Breast epithelium (tissue), 3 donors: Measurements from ENCODE around the gene TLE2.

ENCODE experiments used
- CTCF ChIP-seq, 3 donors: fragments of 450-650 bp; IDR thresholded peaks; one replicate each; pipeline ENCODE4 v1.5.1; 2016 to 2017; ENCODE audit warnings: antibody characterized with exemption in 3 of 3, mild to moderate bottlenecking in 3 of 3, moderate library complexity in 3 of 3
- POLR2A ChIP-seq: fragments of 450-650 bp; IDR thresholded peaks from one replicate; pipeline ENCODE4 v1.6.1; 2016; ENCODE audit warnings: antibody characterized with exemption, mild to moderate bottlenecking, moderate library complexity

GRCh38 chr19:2983351-2984214, 45.5 kb downstream of the TLE2 start:
- no peak for TF ChIP-seq CTCF (IDR thresholded peaks at IDR 0.05)
- TF ChIP-seq POLR2A: no peak
